Measurements from ENCODE around the gene ZBTB24.
"Not testable (repeated sequence)": the region's sequence is repeated elsewhere in the genome, so short reads cannot be mapped to it uniquely, and the experiment has no call there.

ZBTB24 gene

DNA sequence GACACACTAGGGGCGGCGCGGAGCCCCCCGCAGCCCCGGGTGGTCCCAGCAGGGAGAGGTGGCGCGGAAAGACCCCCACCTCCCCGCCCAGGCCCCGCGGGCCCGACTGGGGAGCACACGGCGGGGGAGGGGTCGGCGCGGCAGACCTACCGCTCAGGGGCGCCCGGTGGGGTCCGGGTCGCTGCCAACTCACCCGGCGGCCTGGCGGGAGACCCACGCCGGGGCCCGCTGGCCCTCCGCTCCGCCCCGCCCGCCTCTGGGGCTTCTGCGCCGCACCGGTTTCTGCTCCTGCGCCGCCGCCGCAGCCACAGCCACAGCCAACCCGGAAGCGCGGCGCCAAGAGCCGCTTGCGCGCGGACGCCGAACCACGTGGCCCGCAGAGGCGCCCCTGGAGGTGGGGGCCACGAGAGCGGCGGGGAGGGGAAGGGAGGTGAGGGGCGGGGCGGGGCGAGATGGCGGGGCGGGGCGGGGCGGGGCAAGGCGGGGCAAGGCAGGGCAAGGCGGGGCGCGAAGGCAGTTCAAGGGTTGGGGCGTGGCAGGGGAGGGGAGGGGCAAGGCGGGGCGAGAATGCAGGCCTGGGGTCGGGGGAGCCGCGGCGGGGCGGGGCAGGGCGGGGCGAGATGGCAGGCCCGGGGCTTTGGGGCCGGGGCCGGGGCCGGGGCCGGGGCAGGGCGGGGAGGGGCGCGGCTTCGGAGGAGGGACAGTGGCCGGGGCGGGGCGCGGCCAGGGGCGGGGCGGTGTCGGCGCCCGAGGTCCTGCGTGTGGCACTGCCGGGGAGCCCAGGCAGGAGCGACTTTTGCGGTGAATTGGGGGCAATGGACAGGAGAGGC lies at the start of gene ZBTB24:
TSS of gene ZBTB24 (minus strand) at position 315 of the 830 bp plus-strand sequence. CDS start 1,193 bp downstream, outside the sequence.
- peaks cover 6% of the 10 kb centered on the region; the same call in 1 of the 2 replicates for H3K4me1 ChIP-seq (ENCODE audit: control insufficient read depth, insufficient read depth, low read length)
- no CpG with 5 or more reads among the region's 97 CpGs for WGBS (ENCODE audit: insufficient coverage, insufficient read length)
- DNase-seq (ENCODE audit: low read depth, low spot score): peak; percentile 52
- H3K9me3 ChIP-seq (ENCODE audit: control insufficient read depth, insufficient read depth, low read length): no peaks in the 10 kb centered on the region
- H3K36me3 ChIP-seq (ENCODE audit: control insufficient read depth, insufficient read depth, low read length): no peaks in the 10 kb centered on the region; the same call in 1 of the 2 replicates
- peak within 1 kb of the TSS; percentile 99 for H3K4me3 ChIP-seq (ENCODE audit: low read length)
- H3K27ac ChIP-seq (ENCODE audit: low read length): no peak within 1 kb of the TSS
- H3K27me3 ChIP-seq (ENCODE audit: control insufficient read depth, insufficient read depth, low read length): no peaks in the 10 kb centered on the region

DNA sequence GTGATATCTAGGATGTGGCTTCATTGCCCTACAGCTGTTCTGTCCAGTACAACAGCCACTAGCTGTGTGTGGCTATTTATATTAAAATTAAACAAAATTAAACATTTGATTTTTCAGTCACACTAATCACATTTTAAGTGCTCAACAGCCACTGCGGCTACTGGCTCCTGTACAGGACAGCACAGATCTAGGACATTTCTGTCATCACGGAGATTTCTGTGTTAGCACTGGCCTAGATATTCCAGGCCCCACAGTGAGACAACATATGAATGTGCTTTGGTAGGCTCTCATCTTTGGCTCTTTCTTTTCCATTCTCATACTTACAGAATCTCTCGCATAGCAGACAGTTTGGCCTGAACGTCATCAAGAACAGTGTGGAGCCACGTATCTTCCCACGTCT lies 48.4 kb upstream of the ZBTB24 start:
- no CpG with 5 or more reads among the region's 6 CpGs for WGBS (ENCODE audit: insufficient coverage, insufficient read length)
- Histone ChIP-seq H3K27ac (ENCODE audit: low read length) (no peak overlapping the region), H3K27me3 (ENCODE audit: control insufficient read depth, insufficient read depth, low read length) (no peaks in the 10 kb centered on the region), H3K4me1 (ENCODE audit: control insufficient read depth, insufficient read depth, low read length) (no peaks in the 10 kb centered on the region), H3K4me3 (ENCODE audit: low read length) (no peak overlapping the region), H3K9me3 (ENCODE audit: control insufficient read depth, insufficient read depth, low read length) (no peaks in the 10 kb centered on the region), H3K36me3 (ENCODE audit: control insufficient read depth, insufficient read depth, low read length) (no peaks in the 10 kb centered on the region)
- DNase-seq (ENCODE audit: low read depth, low spot score): no peak

DNA sequence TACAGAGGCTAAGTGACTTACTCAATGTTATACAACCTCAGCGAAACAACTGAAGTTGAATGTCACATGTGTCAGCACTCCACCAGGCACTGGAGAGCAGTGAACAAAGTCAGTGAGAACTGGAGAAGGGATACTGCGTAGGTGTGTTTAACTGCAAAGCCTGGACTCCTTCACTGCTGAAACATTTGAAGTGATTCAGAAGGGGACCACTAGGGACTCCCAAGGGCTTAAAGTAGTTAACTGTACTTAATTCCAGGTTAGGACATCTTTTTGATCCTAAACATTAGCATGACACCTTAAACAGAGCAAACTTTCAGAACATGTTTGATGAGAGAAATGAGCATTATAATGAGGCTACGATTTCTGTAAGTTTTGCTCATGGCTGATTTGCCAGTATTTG lies 45.0 kb upstream of the ZBTB24 start:
- WGBS (ENCODE audit: insufficient coverage, insufficient read length): no CpG with 5 or more reads among the region's 3 CpGs
- no peaks in the 10 kb centered on the region; the same call in 1 of the 2 replicates for H3K9me3 ChIP-seq (ENCODE audit: control insufficient read depth, insufficient read depth, low read length)
- no peaks in the 10 kb centered on the region for H3K4me1 ChIP-seq (ENCODE audit: control insufficient read depth, insufficient read depth, low read length)
- no peaks in the 10 kb centered on the region for H3K27me3 ChIP-seq (ENCODE audit: control insufficient read depth, insufficient read depth, low read length)
- DNase-seq (ENCODE audit: low read depth, low spot score): no peak
- H3K4me3 ChIP-seq (ENCODE audit: low read length): no peak overlapping the region
- H3K36me3 ChIP-seq (ENCODE audit: control insufficient read depth, insufficient read depth, low read length): no peaks in the 10 kb centered on the region
- H3K27ac ChIP-seq (ENCODE audit: low read length): no peak overlapping the region

GRCh38 chr6:109526905-109527628 lies 44.0 kb upstream of the ZBTB24 start:
- DNase-seq (ENCODE audit: low read depth, low spot score): peak; percentile 71
- Histone ChIP-seq H3K9me3 (ENCODE audit: control insufficient read depth, insufficient read depth, low read length) (no peaks in the 10 kb centered on the region; the same call in 1 of the 2 replicates), H3K4me1 (ENCODE audit: control insufficient read depth, insufficient read depth, low read length) (no peaks in the 10 kb centered on the region), H3K27me3 (ENCODE audit: control insufficient read depth, insufficient read depth, low read length) (no peaks in the 10 kb centered on the region), H3K27ac (ENCODE audit: low read length) (no peak overlapping the region), H3K4me3 (ENCODE audit: low read length) (no peak overlapping the region), H3K36me3 (ENCODE audit: control insufficient read depth, insufficient read depth, low read length) (no peaks in the 10 kb centered on the region)
- WGBS (ENCODE audit: insufficient coverage, insufficient read length): no CpG with 5 or more reads among the region's 7 CpGs

- H3K27me3 ChIP-seq (ENCODE audit: control insufficient read depth, insufficient read depth, low read length): no peaks in the 10 kb centered on the region
- H3K9me3 ChIP-seq (ENCODE audit: control insufficient read depth, insufficient read depth, low read length): no peaks in the 10 kb centered on the region; the same call in 1 of the 2 replicates
These were observed 41.1 kb upstream of the ZBTB24 start for GRCh38 chr6:109524129-109524528.

DNA sequence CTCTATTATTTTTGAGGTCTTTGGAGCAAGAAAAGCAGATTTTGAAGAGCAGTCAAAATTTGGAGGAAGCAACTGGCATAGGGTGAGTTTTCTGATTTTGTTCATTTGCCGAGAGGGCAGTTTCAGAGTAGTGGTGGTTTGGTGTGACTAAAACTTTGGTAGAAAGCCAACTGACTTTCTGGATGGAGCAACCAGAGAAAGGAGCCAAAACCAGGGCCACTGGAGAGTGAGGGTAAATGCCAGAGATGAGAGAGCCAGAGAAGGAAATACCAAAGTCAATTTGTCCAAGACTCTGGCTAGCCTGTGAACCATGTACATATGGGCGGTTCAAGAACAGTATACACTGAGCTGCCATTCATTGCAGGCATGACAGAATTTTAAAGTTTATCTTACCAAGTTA lies 40.5 kb upstream of the ZBTB24 start:
- Histone ChIP-seq H3K27me3 (ENCODE audit: control insufficient read depth, insufficient read depth, low read length) (no peaks in the 10 kb centered on the region), H3K4me3 (ENCODE audit: low read length) (no peak overlapping the region), H3K36me3 (ENCODE audit: control insufficient read depth, insufficient read depth, low read length) (no peaks in the 10 kb centered on the region), H3K9me3 (ENCODE audit: control insufficient read depth, insufficient read depth, low read length) (no peaks in the 10 kb centered on the region; the same call in 1 of the 2 replicates), H3K27ac (ENCODE audit: low read length) (no peak overlapping the region), H3K4me1 (ENCODE audit: control insufficient read depth, insufficient read depth, low read length) (no peaks in the 10 kb centered on the region)
- DNase-seq (ENCODE audit: low read depth, low spot score): no peak
- WGBS (ENCODE audit: insufficient coverage, insufficient read length): no CpG with 5 or more reads among the region's 2 CpGs

More at GRCh38 chr6:109524129-109524528, 41.1 kb upstream of the ZBTB24 start:
- DNase-seq (ENCODE audit: low read depth, low spot score): no peak
- Histone ChIP-seq H3K27ac (ENCODE audit: low read length) (no peak overlapping the region), H3K4me3 (ENCODE audit: low read length) (no peak overlapping the region), H3K4me1 (ENCODE audit: control insufficient read depth, insufficient read depth, low read length) (no peaks in the 10 kb centered on the region), H3K36me3 (ENCODE audit: control insufficient read depth, insufficient read depth, low read length) (no peaks in the 10 kb centered on the region)

DNA sequence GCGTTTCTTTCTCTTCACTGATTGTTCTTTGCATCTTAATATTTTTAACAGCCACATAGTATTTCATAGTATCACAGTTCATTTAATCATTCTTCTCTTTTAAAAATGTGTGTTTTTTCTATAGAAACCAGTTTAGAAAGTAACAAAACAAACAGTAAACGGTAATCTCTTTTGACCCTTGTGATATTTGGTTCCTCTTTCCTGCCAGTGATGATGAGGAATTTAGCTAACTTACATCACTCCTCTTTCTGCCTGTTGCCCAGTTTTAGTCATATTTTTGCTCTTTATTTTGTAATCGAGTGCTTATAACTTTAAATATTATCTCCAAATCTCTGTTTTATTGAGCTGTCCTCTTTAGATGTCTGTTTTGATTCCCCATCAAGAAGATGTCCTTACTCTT lies 38.1 kb upstream of the ZBTB24 start:
- Histone ChIP-seq H3K9me3 (ENCODE audit: control insufficient read depth, insufficient read depth, low read length) (no peaks in the 10 kb centered on the region; the same call in 1 of the 2 replicates), H3K27ac (ENCODE audit: low read length) (no peak overlapping the region), H3K4me1 (ENCODE audit: control insufficient read depth, insufficient read depth, low read length) (no peaks in the 10 kb centered on the region), H3K4me3 (ENCODE audit: low read length) (no peak overlapping the region), H3K27me3 (ENCODE audit: control insufficient read depth, insufficient read depth, low read length) (no peaks in the 10 kb centered on the region), H3K36me3 (ENCODE audit: control insufficient read depth, insufficient read depth, low read length) (no peaks in the 10 kb centered on the region)
- no CpG with 5 or more reads among the region's 3 CpGs for WGBS (ENCODE audit: insufficient coverage, insufficient read length)
- DNase-seq (ENCODE audit: low read depth, low spot score): no peak

GRCh38 chr6:109519647-109520046 lies 36.6 kb upstream of the ZBTB24 start:
- H3K4me1 ChIP-seq (ENCODE audit: control insufficient read depth, insufficient read depth, low read length); H3K27ac ChIP-seq (ENCODE audit: low read length); H3K36me3 ChIP-seq (ENCODE audit: control insufficient read depth, insufficient read depth, low read length); H3K4me3 ChIP-seq (ENCODE audit: low read length); H3K27me3 ChIP-seq (ENCODE audit: control insufficient read depth, insufficient read depth, low read length); DNase-seq (ENCODE audit: low read depth, low spot score); H3K9me3 ChIP-seq (ENCODE audit: control insufficient read depth, insufficient read depth, low read length): not testable (repeated sequence)

DNA sequence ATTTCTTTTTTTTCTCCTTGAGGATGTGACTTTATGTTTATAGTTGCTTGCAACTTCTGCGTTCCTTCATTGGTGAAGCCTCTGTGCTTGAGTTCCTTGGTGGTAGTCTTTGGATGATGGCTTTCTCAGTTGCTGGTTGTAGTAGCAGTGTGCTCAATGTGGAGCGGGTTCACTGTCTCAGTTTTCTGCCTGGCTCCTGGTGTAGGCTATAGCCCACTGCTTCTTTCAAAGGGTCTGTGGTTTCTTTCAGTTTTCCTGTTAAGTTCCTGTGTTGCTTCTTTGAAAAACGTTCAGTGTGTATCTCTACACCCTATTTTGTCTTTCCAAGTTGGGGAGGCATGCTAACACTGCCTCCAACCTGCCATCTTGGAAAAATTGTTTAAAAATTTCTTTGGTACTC lies 33.9 kb upstream of the ZBTB24 start:
- no peak for DNase-seq (ENCODE audit: low read depth, low spot score)
- Histone ChIP-seq H3K9me3 (ENCODE audit: control insufficient read depth, insufficient read depth, low read length) (no peaks in the 10 kb centered on the region), H3K4me3 (ENCODE audit: low read length) (no peak overlapping the region), H3K27me3 (ENCODE audit: control insufficient read depth, insufficient read depth, low read length) (no peaks in the 10 kb centered on the region), H3K36me3 (ENCODE audit: control insufficient read depth, insufficient read depth, low read length) (no peaks in the 10 kb centered on the region), H3K27ac (ENCODE audit: low read length) (no peak overlapping the region), H3K4me1 (ENCODE audit: control insufficient read depth, insufficient read depth, low read length) (no peaks in the 10 kb centered on the region; the same call in 1 of the 2 replicates)
- WGBS (ENCODE audit: insufficient coverage, insufficient read length): no CpG with 5 or more reads among the region's 3 CpGs

GRCh38 chr6:109515781-109516409 lies 32.9 kb upstream of the ZBTB24 start:
- DNase-seq (ENCODE audit: low read depth, low spot score): no peak
- no peaks in the 10 kb centered on the region; the same call in 1 of the 2 replicates for H3K4me1 ChIP-seq (ENCODE audit: control insufficient read depth, insufficient read depth, low read length)
- H3K4me3 ChIP-seq (ENCODE audit: low read length): no peak overlapping the region
- no peaks in the 10 kb centered on the region for H3K36me3 ChIP-seq (ENCODE audit: control insufficient read depth, insufficient read depth, low read length)
- no CpG with 5 or more reads among the region's 6 CpGs for WGBS (ENCODE audit: insufficient coverage, insufficient read length)
- H3K9me3 ChIP-seq (ENCODE audit: control insufficient read depth, insufficient read depth, low read length): no peaks in the 10 kb centered on the region
- no peak overlapping the region for H3K27ac ChIP-seq (ENCODE audit: low read length)
- H3K27me3 ChIP-seq (ENCODE audit: control insufficient read depth, insufficient read depth, low read length): no peaks in the 10 kb centered on the region

Data from iPS DF 6.9 (cell line).